Endothelial cell (in vitro differentiated cells): ENCODE measurements around the gene SEMA4D. TPM values are rescaled to one million over a fixed set of nuclear protein-coding genes. Genes with fewer than 3 reads are reported as not detected.

Experiments
- DNase-seq: peaks from one replicate; pipeline ENCODE4 v3.0.0; 2021; ENCODE audit warnings: low spot score
- H3K27ac Mint-ChIP-seq: one replicate; pipeline ENCODE4 v1.8.0; 2021; ENCODE audit warnings: mixed read lengths, inconsistent platforms; ENCODE audit not compliant: unreplicated experiment
- H3K27me3 Mint-ChIP-seq: one replicate; pipeline ENCODE4 v1.8.0; 2021; ENCODE audit warnings: mild to moderate bottlenecking, moderate library complexity, mixed read lengths, inconsistent platforms; ENCODE audit not compliant: unreplicated experiment
- H3K36me3 Mint-ChIP-seq: one replicate; pipeline ENCODE4 v1.8.0; 2021; ENCODE audit warnings: mild to moderate bottlenecking, low read depth, mixed read lengths, inconsistent platforms; ENCODE audit not compliant: unreplicated experiment
- H3K4me1 Mint-ChIP-seq: one replicate; pipeline ENCODE4 v1.8.0; 2021; ENCODE audit warnings: mild to moderate bottlenecking, mixed read lengths, inconsistent platforms; ENCODE audit not compliant: unreplicated experiment
- H3K4me3 Mint-ChIP-seq: one replicate; pipeline ENCODE4 v1.8.0; 2021; ENCODE audit warnings: mild to moderate bottlenecking, mixed read lengths, inconsistent platforms; ENCODE audit not compliant: unreplicated experiment
- H3K9me3 Mint-ChIP-seq: one replicate; pipeline ENCODE4 v1.8.0; 2021; ENCODE audit warnings: mixed read lengths, inconsistent platforms; ENCODE audit not compliant: unreplicated experiment
- total RNA-seq: library from RNA; stranded (reverse); fragmentation: NEBNext Ultra II Directional; extraction: Animal tissue kit (Norgen Biotek cat#: 25700); gene quantifications from one replicate; pipeline ENCODE4 v1.2.1, GENCODE V29; 2021; ENCODE audit not compliant: unreplicated experiment
- TF ChIP-seq, protein P1 (sequence below): fragments of 200-600 bp; sonication (generic); IDR thresholded peaks from one replicate; pipeline ENCODE4 v1.5.0; 2021; ENCODE audit warnings: antibody characterized with exemption; ENCODE audit not compliant: unreplicated experiment

SEMA4D gene
- total RNA-seq, 1 donor from 2014 or later = 14.8 TPM

DNA sequence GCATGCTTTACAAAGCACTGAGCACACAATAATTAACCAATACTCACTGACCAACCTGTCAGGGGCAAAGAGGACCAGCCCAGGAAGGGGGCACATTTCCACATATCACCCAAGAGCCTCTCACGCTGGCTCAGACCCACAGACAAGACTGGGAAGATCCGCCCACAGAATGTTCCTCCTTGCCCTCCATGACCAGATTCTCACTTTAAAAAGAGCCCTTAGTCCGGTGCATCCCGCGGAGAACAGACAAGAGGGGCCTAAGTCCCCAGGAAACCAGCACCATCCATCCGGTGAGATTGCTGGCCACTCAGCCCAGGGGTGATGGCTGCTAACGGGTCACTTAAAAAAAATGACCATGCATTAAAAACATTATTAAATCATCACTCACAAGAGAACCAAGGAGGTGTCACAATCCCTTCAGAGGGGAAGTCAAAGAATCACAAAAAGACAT is 32.9 kb downstream of the SEMA4D start:
- no peak overlapping the region for H3K4me3 Mint-ChIP-seq
- no peak for DNase-seq
- peaks cover 15% of the 10 kb centered on the region for H3K4me1 Mint-ChIP-seq
- H3K27me3 Mint-ChIP-seq = peaks cover 2% of the 10 kb centered on the region
- H3K9me3 Mint-ChIP-seq = no peaks in the 10 kb centered on the region
- no peak overlapping the region for H3K27ac Mint-ChIP-seq
- H3K36me3 Mint-ChIP-seq = no peaks in the 10 kb centered on the region
- TF ChIP-seq, protein P1, sequence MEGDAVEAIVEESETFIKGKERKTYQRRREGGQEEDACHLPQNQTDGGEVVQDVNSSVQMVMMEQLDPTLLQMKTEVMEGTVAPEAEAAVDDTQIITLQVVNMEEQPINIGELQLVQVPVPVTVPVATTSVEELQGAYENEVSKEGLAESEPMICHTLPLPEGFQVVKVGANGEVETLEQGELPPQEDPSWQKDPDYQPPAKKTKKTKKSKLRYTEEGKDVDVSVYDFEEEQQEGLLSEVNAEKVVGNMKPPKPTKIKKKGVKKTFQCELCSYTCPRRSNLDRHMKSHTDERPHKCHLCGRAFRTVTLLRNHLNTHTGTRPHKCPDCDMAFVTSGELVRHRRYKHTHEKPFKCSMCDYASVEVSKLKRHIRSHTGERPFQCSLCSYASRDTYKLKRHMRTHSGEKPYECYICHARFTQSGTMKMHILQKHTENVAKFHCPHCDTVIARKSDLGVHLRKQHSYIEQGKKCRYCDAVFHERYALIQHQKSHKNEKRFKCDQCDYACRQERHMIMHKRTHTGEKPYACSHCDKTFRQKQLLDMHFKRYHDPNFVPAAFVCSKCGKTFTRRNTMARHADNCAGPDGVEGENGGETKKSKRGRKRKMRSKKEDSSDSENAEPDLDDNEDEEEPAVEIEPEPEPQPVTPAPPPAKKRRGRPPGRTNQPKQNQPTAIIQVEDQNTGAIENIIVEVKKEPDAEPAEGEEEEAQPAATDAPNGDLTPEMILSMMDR = no peak

DNA sequence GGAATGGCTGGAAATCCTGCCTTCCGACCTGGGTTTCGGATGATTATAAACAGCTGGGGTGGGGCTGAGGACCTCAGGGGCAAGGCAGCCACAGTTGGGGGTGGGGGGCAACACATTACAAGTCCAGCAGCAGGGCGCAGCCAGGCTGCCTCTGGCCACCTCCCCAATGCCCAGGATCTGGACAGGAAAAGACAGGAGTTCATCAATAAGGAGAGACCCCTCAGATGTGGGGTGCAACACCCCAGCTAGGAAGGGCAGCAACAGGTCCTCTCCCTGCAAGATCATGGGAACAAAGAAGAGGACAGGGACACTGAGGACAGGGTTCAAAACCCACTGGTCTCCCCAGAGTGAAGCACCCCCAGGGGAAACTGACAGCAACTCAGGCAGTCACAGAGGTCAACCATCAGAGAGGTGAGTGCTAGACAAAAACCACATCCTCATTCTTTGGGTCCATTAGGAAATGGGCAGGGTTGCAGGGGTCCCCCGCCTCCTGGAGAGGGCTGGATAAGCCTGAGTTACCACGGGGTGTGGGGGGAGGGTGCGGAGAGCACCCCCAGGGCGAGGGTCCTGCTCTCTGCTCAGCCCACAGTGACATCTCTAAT is 33.5 kb downstream of the SEMA4D start:
- TF ChIP-seq, protein P1 = no peak
- no peak for DNase-seq
- no peak overlapping the region for H3K27ac Mint-ChIP-seq
- no peaks in the 10 kb centered on the region for H3K36me3 Mint-ChIP-seq
- H3K4me1 Mint-ChIP-seq = peaks cover 15% of the 10 kb centered on the region
- no peak overlapping the region for H3K4me3 Mint-ChIP-seq
- peaks cover 4% of the 10 kb centered on the region for H3K27me3 Mint-ChIP-seq
- no peaks in the 10 kb centered on the region for H3K9me3 Mint-ChIP-seq

DNA sequence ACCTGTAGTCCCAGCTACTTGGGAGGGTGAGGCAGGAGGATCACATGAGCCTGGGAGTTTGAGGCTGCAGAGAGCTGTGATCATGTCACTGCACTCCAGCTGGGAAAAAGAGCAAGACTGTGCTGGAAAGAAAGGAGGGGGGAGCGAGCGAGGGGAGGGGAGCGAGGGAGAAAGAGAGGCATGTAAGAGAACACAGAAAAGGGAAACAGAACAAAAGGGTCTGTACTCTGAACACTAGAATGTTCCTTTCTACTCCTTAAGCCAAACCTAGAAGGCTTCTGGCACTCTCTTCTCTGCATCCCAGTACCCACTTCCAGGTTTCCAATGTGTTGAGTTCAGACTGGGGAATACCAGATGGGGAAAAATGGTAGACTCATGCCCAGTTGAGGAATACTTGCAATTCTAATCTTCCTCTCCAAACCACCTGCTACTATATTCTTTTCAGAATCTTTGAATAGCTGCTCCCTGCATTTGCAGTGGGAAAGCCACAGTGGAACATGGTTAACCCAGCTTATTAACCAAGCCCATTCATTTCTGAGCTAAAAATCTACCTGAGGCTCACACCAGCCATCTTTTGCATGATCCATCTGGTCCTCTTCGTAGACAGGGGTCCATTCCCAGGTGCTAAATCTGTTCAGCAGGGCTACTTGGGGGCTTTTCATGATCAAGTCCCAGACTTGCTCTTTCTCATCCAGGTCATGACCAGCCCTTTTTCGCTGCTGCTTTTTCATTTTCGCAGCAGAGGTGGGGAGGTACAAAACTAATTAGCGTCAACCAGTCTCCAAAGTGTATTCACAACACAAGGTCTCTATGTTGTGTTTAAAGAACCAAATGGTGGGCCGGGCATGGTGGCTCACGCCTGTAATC is 34.9 kb downstream of the SEMA4D start:
- no peak overlapping the region for H3K27ac Mint-ChIP-seq
- H3K4me1 Mint-ChIP-seq = peaks cover 12% of the 10 kb centered on the region
- H3K4me3 Mint-ChIP-seq = no peak overlapping the region
- H3K36me3 Mint-ChIP-seq = no peaks in the 10 kb centered on the region
- H3K27me3 Mint-ChIP-seq = peaks cover 4% of the 10 kb centered on the region
- no peaks in the 10 kb centered on the region for H3K9me3 Mint-ChIP-seq
- TF ChIP-seq, protein P1 = no peak
- DNase-seq = no peak

DNA sequence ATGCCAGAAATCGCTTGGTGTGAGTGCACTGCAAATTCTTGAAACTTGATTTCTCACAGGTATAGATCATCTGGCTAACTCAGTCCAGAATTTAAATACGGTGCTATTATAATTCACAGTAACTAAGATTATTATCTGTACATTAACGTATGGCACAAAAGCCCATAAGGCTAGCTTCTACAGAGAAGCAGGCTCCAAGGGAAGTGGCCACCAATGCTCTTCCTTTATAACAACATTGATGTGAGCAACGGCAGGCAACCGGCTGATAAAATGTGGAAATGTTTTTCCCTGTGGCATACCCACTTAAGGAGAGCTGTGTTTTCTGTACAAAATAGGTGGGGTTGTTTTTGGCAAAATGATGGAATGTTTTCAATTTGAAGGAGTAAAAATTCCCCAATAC is 35.7 kb downstream of the SEMA4D start:
- Mint-ChIP-seq H3K27me3 (peaks cover 6% of the 10 kb centered on the region), H3K9me3 (no peaks in the 10 kb centered on the region), H3K4me1 (peaks cover 12% of the 10 kb centered on the region), H3K27ac (no peak overlapping the region), H3K4me3 (no peak overlapping the region), H3K36me3 (no peaks in the 10 kb centered on the region)
- DNase-seq = no peak
- TF ChIP-seq, protein P1 = no peak

DNA sequence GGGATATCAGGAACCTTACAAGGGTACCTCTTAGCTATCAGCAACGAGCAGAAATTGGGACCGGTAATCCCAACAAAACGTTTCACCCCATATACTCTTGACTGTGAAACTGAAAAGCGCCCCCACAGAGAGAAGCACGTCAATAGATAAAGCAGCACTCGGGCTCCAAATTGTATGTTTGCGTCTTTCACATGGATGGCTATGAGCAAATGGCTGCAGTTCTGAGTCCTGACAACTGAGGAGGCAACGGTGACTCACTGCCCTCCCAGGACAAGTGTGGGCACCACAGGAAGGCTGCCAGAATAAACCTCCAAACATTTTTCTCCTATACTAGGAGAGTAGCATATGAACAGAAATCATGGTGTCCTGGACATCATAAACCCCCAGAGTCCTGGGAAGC is 36.6 kb downstream of the SEMA4D start:
- H3K36me3 Mint-ChIP-seq = no peaks in the 10 kb centered on the region
- H3K4me1 Mint-ChIP-seq = peaks cover 12% of the 10 kb centered on the region
- TF ChIP-seq, protein P1 = no peak
- peaks cover 6% of the 10 kb centered on the region for H3K27me3 Mint-ChIP-seq
- no peaks in the 10 kb centered on the region for H3K9me3 Mint-ChIP-seq
- H3K4me3 Mint-ChIP-seq = no peak overlapping the region
- DNase-seq = no peak
- no peak overlapping the region for H3K27ac Mint-ChIP-seq
